Progenitor cell of endocrine pancreas (in vitro differentiated cells): Measurements from ENCODE around the gene HTR1A. TPM values are rescaled to one million over a fixed set of nuclear protein-coding genes. Genes with fewer than 3 reads are reported as not detected.

ENCODE experiments used
- DNase-seq: peaks from one replicate; pipeline ENCODE4 v3.0.0; 2021; ENCODE audit warnings: low spot score; ENCODE audit not compliant: unreplicated experiment
- H3K27ac Mint-ChIP-seq: 2 replicates; pipeline ENCODE4 v1.8.0; 2021; ENCODE audit warnings: mild to moderate bottlenecking, moderate library complexity, mixed read lengths
- H3K27me3 Mint-ChIP-seq: 2 replicates; pipeline ENCODE4 v1.8.0; 2021; ENCODE audit warnings: mixed read lengths
- H3K36me3 Mint-ChIP-seq: 2 replicates; pipeline ENCODE4 v1.8.0; 2022; ENCODE audit warnings: mixed read lengths; ENCODE audit not compliant: insufficient read depth
- H3K4me1 Mint-ChIP-seq: 2 replicates; pipeline ENCODE4 v1.8.0; 2021; ENCODE audit warnings: low read depth, mixed read lengths
- H3K4me3 Mint-ChIP-seq: 2 replicates; pipeline ENCODE4 v1.8.0; 2021; ENCODE audit warnings: low read depth, mild to moderate bottlenecking, moderate library complexity, mixed read lengths
- H3K9me3 Mint-ChIP-seq: 2 replicates; pipeline ENCODE4 v1.8.0; 2021; ENCODE audit warnings: low read depth, mixed read lengths
- CTCF ChIP-seq: fragments of 200-600 bp; sonication (generic); IDR thresholded peaks from one replicate; pipeline ENCODE4 v1.5.0; 2021; ENCODE audit warnings: antibody characterized with exemption, mild to moderate bottlenecking; ENCODE audit not compliant: unreplicated experiment
- total RNA-seq: library from RNA; stranded (reverse); gene quantifications from 2 replicates; pipeline ENCODE4 v1.2.1, GENCODE V29; 2021

HTR1A gene
- total RNA-seq, 1 donor from 2014 or later, result not detected

- Mint-ChIP-seq H3K9me3 (peaks cover 3% of the 10 kb centered on the region), H3K27ac (no peak overlapping the region), H3K4me3 (no peak overlapping the region), H3K36me3 (no peaks in the 10 kb centered on the region), H3K4me1 (no peaks in the 10 kb centered on the region), H3K27me3 (no peaks in the 10 kb centered on the region)
- DNase-seq, result no peak
- no peak for TF ChIP-seq CTCF
Observed at GRCh38 chr5:63911871-63912270, 50.4 kb downstream of the HTR1A start.

Other genes starting within 250 kb of the HTR1A start
- gene RNF180, start 203.4 kb upstream of the HTR1A start, total RNA-seq, result 10.9 and 11.2 TPM in 2 replicates